Esophagus (tissue), 2 donors: ENCODE data around the gene ATP6V1D. TPM values are rescaled to one million over a fixed set of nuclear protein-coding genes. Genes with fewer than 3 reads are reported as not detected.

Source experiments
- H3K27ac ChIP-seq, 2 donors: one replicate each; pipeline ENCODE4 v1.5.1; 2013; ENCODE audit warnings: low read depth in 2 of 2, mild to moderate bottlenecking in 2 of 2, inconsistent platforms in 1 of 2, low read length in 1 of 2, moderate library complexity in 1 of 2
- H3K27me3 ChIP-seq, 2 donors: one replicate each; pipeline ENCODE4 v1.6.1; 2013; ENCODE audit warnings: low read length in 2 of 2, control low read depth in 1 of 2, mild to moderate bottlenecking in 1 of 2; ENCODE audit not compliant: insufficient read depth in 2 of 2, control insufficient read depth in 1 of 2
- H3K36me3 ChIP-seq, 2 donors: one replicate each; pipeline ENCODE4 v1.6.1; 2013; ENCODE audit warnings: low read length in 1 of 2; ENCODE audit not compliant: control insufficient read depth in 2 of 2, insufficient read depth in 2 of 2
- H3K4me1 ChIP-seq, 2 donors: one replicate each; pipeline ENCODE4 v1.6.1; 2013; ENCODE audit warnings: low read length in 1 of 2; ENCODE audit not compliant: control insufficient read depth in 2 of 2, insufficient read depth in 2 of 2
- H3K4me3 ChIP-seq, 2 donors: one replicate each; pipeline ENCODE4 v1.5.1; 2013; ENCODE audit warnings: low read length in 2 of 2, mild to moderate bottlenecking in 2 of 2, low read depth in 1 of 2, moderate library complexity in 1 of 2
- H3K9me3 ChIP-seq, 2 donors: one replicate each; pipeline ENCODE4 v1.6.1; 2013; ENCODE audit warnings: mild to moderate bottlenecking in 2 of 2, low read depth in 1 of 2, low read length in 1 of 2, moderate library complexity in 1 of 2; ENCODE audit not compliant: control insufficient read depth in 2 of 2, insufficient read depth in 1 of 2
- WGBS, 2 donors: extraction: QIAGEN DNeasy Blood & Tissue Kit; methylation state at CpG; one replicate each; pipeline ENCODE4 v1.1.7; 2013; 5-methylcytosine and 5-hydroxymethylcytosine counted together
- polyA plus RNA-seq, 2 donors: library from polyadenylated mRNA; stranded (reverse); fragments of 200-250 nt; gene quantifications; one replicate each; pipeline ENCODE4 v1.2.3, GENCODE V29; 2013
- donor health status: healthy with polysubstance abuse.
- donor health status: Bipolar disorder and iron deficiency.

The ATP6V1D gene
- polyA plus RNA-seq, 2 donors: 74.5 to 114 TPM

DNA sequence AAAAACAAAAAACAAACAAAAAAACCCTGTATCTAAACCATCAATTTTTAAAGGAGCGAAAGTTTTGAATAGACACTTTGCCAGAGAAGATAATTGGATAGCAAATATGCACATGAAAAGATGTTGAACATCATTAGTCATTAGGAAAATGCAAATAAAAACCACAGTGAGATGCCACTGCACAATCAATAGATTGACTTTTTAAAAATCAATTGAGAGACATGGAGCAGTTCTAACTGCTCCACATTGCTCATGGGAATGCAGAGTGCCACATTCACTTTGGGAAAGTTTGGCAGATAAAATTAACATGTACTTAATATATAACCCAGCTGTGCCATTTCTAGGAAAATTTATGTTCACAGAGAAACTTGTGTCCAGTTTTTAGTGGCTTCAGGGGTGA, 13.2 kb upstream of the ATP6V1D start:
- no peaks in the 10 kb centered on the region for H3K9me3 ChIP-seq
- no peak overlapping the region for H3K27ac ChIP-seq
- no peak overlapping the region for H3K4me3 ChIP-seq
- H3K4me1 ChIP-seq: no peaks in the 10 kb centered on the region
- peaks cover 11 to 12% of the 10 kb centered on the region in 2 donors for H3K36me3 ChIP-seq
- 99 to 100% methylated on average over 1 of the region's 1 CpG for WGBS, 2 donors
- H3K27me3 ChIP-seq: no peaks in the 10 kb centered on the region

DNA sequence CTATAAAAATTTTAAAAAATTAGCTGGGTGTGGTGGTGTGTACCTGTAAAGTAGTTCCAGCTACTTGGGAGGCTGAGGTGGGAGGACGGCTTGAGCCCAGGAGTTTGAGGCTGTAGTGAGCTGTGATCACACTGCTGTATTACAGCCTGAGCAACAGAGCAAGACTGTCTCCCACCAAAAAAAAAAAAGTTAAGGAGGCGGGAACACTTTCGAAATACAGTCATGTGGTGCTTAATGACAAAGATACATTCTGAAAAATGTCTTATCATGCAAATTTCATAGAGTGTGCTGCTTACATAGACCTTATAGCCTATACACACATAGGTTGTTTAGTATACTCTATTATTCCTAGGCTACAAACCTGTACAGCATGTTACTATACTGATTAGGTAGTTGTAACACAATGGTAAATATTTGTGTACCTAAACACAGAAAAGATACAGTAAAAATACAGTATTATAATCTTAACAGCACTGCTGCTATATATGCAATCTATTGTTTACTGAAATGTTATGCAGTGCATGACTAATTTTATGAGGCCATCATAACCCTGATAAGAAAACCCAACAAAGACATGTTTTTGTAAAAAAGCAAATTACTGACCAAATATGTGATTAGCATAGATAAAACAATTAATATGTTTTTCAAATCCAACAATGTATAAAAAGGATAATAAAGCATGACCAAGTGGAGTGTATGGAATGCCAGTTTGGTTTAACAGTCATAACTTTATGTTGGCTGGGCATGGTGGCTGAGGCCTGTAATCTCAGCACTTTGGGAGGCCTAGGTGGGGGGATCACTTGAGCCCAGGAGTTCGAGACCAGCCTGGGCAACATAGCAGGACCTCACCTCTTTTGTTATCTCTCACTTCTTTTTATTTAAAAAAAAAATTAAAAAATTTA, 11.9 kb upstream of the ATP6V1D start:
- Histone ChIP-seq H3K36me3 (peaks cover 5 to 16% of the 10 kb centered on the region in 2 donors), H3K27me3 (no peaks in the 10 kb centered on the region), H3K27ac (no peak overlapping the region), H3K4me3 (no peak overlapping the region), H3K9me3 (no peaks in the 10 kb centered on the region), H3K4me1 (no peaks in the 10 kb centered on the region)
- 94% methylated on average over 4 of the region's 4 CpGs for WGBS, 2 donors

DNA sequence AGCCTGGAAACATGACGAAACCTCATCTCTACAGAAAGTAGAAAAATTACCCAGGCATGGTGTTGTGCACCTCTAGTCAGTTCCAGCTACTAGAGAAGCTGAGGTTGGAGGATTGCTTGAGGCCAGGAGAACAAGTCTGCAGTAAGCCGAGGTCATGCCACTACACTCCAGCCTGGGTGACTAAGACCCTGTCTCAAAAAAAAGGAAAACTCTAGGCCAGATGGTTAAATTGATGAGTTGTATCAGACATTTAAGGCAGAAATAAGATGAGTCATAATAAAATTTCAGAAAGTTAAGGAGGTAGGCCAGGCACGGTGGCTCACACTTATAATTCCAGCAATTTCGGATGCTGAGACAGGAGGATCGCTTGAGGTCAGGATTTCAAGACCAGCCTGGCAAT, 11.2 kb upstream of the ATP6V1D start:
- WGBS, 2 donors: 89 to 92% methylated on average over 5 of the region's 5 CpGs
- no peaks in the 10 kb centered on the region for H3K9me3 ChIP-seq
- H3K27me3 ChIP-seq: no peaks in the 10 kb centered on the region
- H3K36me3 ChIP-seq: peaks cover 3 to 14% of the 10 kb centered on the region in 2 donors
- no peak overlapping the region for H3K4me3 ChIP-seq
- no peaks in the 10 kb centered on the region for H3K4me1 ChIP-seq
- no peak overlapping the region for H3K27ac ChIP-seq

DNA sequence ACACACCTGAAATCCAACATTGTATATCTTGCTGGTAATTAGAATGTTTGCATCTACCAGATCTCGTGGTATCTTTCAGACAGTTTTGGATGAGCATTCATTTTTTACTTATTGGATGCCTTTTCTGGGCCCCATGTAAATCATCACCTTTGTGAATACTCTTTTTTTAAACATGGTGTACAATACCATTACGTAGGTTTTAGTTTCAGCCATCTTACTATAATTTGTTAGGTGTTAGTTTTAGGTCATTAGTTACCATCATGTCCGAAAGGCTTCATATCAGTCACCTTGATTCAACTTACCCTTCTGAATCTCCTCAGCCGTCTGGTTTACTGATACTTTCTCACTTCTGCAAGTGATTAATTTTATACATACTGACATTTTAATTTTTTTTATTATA, 5.9 kb upstream of the ATP6V1D start:
- peaks cover 0 to 6% of the 10 kb centered on the region in 2 donors for H3K36me3 ChIP-seq

DNA sequence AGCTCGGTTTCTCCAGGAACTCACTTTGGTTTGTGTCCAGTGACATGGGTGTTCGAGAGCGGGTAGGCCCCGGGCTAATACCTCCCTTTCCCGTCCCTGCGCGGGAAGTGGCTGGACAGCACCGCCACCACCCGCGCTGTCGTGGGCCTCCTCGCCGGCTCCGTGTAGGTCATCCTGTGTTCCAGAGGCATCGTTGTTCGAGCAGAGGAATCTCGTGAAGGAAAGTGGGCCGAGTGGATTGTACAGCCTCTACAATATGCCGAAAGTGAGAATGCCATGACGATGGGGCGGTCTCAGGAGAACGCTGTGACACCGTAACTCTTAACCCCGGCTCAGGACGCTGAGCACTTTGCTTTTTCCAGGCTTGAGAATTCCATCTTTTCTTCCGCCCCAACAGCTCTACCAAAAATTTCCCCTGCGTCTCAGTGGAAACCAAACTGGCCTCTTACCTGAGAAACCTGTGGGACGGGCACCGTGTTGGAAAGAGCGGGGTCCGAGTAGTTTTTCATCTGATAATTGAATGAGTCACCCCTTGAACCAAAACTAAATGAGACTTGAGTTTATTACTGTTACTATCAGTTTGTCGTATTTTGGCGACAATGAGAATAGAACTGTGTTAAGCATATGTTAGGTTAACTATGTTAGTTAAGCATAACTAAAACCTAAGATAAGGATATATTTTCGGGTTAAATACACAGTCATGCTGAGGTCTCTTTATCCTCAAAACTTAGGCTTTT, 1.0 kb upstream of the ATP6V1D start:
- Histone ChIP-seq H3K27ac (peak overlapping the region; percentile 89 to 90), H3K9me3 (no peaks in the 10 kb centered on the region), H3K36me3 (no peaks in the 10 kb centered on the region), H3K4me3 (peak overlapping the region; percentile 94 to 99), H3K27me3 (no peaks in the 10 kb centered on the region), H3K4me1 (no peaks in the 10 kb centered on the region)
- WGBS, 2 donors: 1 to 2% methylated on average over 34 of the region's 34 CpGs

More for the DNA sequence above, 5.9 kb upstream of the ATP6V1D start:
- WGBS, 2 donors: 88 to 93% methylated on average over 4 of the region's 4 CpGs
- Histone ChIP-seq H3K9me3 (no peaks in the 10 kb centered on the region), H3K4me3 (no peak overlapping the region), H3K4me1 (no peaks in the 10 kb centered on the region), H3K27me3 (no peaks in the 10 kb centered on the region), H3K27ac (no peak overlapping the region)

DNA sequence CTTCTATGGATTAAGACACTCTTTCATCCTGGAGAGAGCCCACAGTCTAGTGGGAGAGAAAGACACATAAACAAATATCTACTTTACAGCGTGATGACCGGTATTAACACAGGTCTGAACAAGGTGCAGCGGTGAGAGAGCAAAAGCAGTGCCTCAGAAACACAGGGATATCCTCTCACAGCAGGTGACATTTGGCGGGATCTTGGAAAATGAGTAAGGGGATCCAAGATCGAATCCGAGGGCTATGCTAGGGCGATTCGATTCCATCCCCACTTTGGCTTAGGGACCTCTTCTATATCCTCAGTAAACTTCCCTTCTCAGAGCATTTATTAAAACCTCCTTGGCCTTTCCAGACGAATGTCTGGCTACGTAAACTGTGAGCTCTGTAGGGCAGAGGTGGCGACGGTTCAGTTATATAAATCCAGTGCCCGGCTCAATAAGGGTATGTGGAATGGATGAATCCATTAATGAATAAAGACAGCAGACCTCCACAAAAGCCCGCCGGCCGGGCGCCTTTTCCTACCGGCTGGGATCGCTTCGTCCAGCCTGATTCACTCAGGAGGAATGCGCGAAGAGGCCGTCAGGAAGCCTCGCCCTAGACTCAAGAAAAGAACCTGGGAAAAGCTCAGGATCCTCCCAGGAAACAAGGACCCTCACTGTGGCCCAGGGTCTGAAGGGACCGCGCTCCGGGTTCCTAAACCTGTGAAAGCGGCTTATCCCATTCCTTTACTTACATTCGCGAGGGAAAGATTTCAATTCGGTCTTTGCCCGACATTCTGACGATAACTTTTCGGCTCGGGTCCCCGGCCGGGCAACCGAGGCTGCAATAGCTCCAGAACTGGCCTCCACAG, 455 bp downstream of the ATP6V1D start:
- no peaks in the 10 kb centered on the region for H3K27me3 ChIP-seq
- H3K9me3 ChIP-seq: no peaks in the 10 kb centered on the region
- no peaks in the 10 kb centered on the region for H3K36me3 ChIP-seq
- no peaks in the 10 kb centered on the region for H3K4me1 ChIP-seq
- peak overlapping the region; percentile 65 to 99 for H3K4me3 ChIP-seq
- H3K27ac ChIP-seq: peak overlapping the region; percentile 78 to 94
- 2 to 3% methylated on average over 38 of the region's 38 CpGs for WGBS, 2 donors

DNA sequence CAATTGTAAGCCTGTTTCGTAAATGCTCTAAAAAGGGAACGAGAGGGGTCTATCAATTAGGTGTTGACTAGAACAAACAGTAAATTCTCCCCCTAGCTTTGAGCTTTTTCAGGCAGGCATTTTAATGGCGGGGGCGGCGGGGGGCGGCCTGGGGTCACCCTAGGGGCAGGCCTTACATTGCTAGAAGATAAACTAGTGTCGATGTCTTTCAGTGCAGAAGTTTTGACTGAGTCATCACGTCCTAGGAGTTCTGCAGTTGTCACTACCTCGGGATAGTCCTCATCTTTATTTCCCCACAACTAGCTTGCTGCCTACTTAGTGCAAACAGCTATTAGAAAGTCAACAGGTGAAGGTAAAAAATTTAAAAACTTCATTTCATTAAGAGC, 1.6 kb downstream of the ATP6V1D start:
- H3K27ac ChIP-seq: no peak overlapping the region
- WGBS, 2 donors: 58 to 61% methylated on average over 9 of the region's 9 CpGs
- peak overlapping the region in 1 of 2 donors; percentile 99 for H3K4me3 ChIP-seq
- H3K9me3 ChIP-seq: no peaks in the 10 kb centered on the region
- no peaks in the 10 kb centered on the region for H3K36me3 ChIP-seq
- no peaks in the 10 kb centered on the region for H3K27me3 ChIP-seq
- no peaks in the 10 kb centered on the region for H3K4me1 ChIP-seq

DNA sequence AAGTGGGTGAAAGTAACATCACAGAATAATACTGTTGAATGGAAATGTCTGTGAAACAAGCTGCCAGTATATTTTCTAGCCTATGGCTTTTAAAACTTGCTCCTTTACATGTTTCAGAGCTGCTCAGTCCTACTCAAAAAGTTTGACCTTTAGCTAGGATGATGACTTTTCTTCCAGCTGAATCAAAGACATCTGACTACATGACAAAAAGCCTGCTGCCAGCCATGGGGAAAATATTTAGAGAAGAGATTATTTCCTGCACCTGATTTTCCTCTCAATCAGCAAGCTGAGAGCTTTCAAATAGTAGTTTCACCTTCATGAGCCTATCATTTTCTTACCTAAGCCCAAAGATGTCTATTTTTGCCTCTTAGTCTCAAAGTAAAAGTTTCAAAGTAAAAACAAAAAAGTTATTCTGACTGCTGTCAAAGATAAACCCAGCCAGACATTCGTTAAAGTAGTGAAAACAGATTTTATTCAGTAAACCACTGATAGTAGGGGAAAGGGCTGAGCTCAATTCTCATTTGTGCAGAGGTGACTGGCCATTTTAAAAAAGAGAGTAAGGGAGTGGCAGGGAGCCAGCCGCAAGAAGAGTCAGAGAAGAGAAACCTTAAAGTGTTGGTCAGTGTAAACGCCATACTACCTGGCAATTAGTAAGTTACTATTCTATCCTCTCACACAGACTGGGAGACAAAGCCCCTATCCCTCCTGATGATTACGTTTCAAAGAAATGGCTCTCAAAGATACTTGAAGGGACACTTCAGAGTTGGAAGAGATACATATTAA, 2.2 kb downstream of the ATP6V1D start:
- Histone ChIP-seq H3K4me1 (no peaks in the 10 kb centered on the region), H3K27me3 (no peaks in the 10 kb centered on the region), H3K27ac (no peak overlapping the region), H3K9me3 (no peaks in the 10 kb centered on the region), H3K36me3 (peaks cover 0 to 2% of the 10 kb centered on the region in 2 donors), H3K4me3 (peak overlapping the region in 1 of 2 donors; percentile 99)
- WGBS, 2 donors: 52 to 54% methylated on average over 4 of the region's 4 CpGs
